GM12801 (cell line): ENCODE data around the gene FHIT.

Source experiments
- CTCF ChIP-seq: IDR thresholded peaks from one replicate; pipeline ENCODE4 v1.5.1; 2011; ENCODE audit warnings: control low read depth; ENCODE audit not compliant: insufficient read length; ENCODE audit errors: extremely low read depth

The FHIT gene

GRCh38 chr3:59730591-59730990 lies 1520.7 kb downstream of the FHIT start:
- TF ChIP-seq CTCF: no peak

GRCh38 chr3:59728587-59728908 lies 1522.7 kb downstream of the FHIT start:
- no peak for TF ChIP-seq CTCF

- no peak for TF ChIP-seq CTCF
Measured at GRCh38 chr3:59727902-59728586, 1523.2 kb downstream of the FHIT start.

GRCh38 chr3:59726279-59726678 lies 1525.0 kb downstream of the FHIT start:
- no peak for TF ChIP-seq CTCF

GRCh38 chr3:59717679-59718205 lies 1533.5 kb downstream of the FHIT start:
- no peak for TF ChIP-seq CTCF

GRCh38 chr3:59714066-59714465 lies 1537.2 kb downstream of the FHIT start:
- TF ChIP-seq CTCF: no peak

GRCh38 chr3:59710554-59710953 lies 1540.7 kb downstream of the FHIT start:
- TF ChIP-seq CTCF: no peak
